MCF 10A (cell line): ENCODE data around the gene CLDN5. TPM values are rescaled to one million over a fixed set of nuclear protein-coding genes. Genes with fewer than 3 reads are reported as not detected.

ENCODE experiments used
- Bru-seq: library from RNA; stranded (reverse); fragments of 400-500 nt; gene quantifications from one replicate; lab custom pipeline; 2021; lab: Mats Ljungman, UMichigan
- BruChase-seq, 2 experiments: library from RNA; stranded (reverse); fragments of 400-500 nt; gene quantifications; one replicate each; lab custom pipeline; 2021; lab: Mats Ljungman, UMichigan
- BruUV-seq: library from RNA; stranded (reverse); fragments of 400-500 nt; replicated peaks from 2 replicates; lab custom pipeline; 2021; lab: Mats Ljungman, UMichigan
- CTCF ChIA-PET: fragments of 300-600 bp; sonication (Branson Sonifier 250); formaldehyde crosslinking; extraction: SDS; loops from one replicate; lab custom pipeline; 2021; ENCODE audit warnings: antibody characterized with exemption, inconsistent platforms; lab: Yijun Ruan, JAX
- POLR2A ChIA-PET: fragments of 300-600, 350-650 bp; sonication (Branson Sonifier 250); formaldehyde crosslinking; extraction: SDS; loops from one replicate; lab custom pipeline; 2020; ENCODE audit warnings: antibody characterized with exemption, inconsistent platforms; lab: Yijun Ruan, JAX
- DNase-seq: peaks from one replicate; pipeline ENCODE4 v3.0.0-alpha.2; 2018; ENCODE audit not compliant: unreplicated experiment
- H3K27ac Mint-ChIP-seq: one replicate; pipeline ENCODE4 v1.8.0; 2022; ENCODE audit warnings: mild to moderate bottlenecking, low read depth, mixed read lengths; ENCODE audit not compliant: unreplicated experiment
- H3K27me3 Mint-ChIP-seq: one replicate; pipeline ENCODE4 v1.8.0; 2022; ENCODE audit warnings: mixed read lengths; ENCODE audit not compliant: insufficient read depth, unreplicated experiment
- H3K36me3 Mint-ChIP-seq: one replicate; pipeline ENCODE4 v1.8.0; 2022; ENCODE audit warnings: mild to moderate bottlenecking, moderate library complexity, mixed read lengths; ENCODE audit not compliant: insufficient read depth, unreplicated experiment
- H3K4me1 Mint-ChIP-seq: one replicate; pipeline ENCODE4 v1.8.0; 2022; ENCODE audit warnings: mixed read lengths; ENCODE audit not compliant: insufficient read depth, unreplicated experiment
- H3K4me3 Mint-ChIP-seq: one replicate; pipeline ENCODE4 v1.8.0; 2022; ENCODE audit warnings: mild to moderate bottlenecking, moderate library complexity, mixed read lengths; ENCODE audit not compliant: unreplicated experiment
- H3K9me3 Mint-ChIP-seq: one replicate; pipeline ENCODE4 v1.8.0; 2022; ENCODE audit warnings: mixed read lengths; ENCODE audit not compliant: unreplicated experiment
- intact Hi-C: fragments of 100-400 bp; cut with micrococcal nuclease; formaldehyde crosslinking; loops from 2 replicates; pipeline ENCODE4 v1.14.1; 2022
- long read RNA-seq: library from polyadenylated mRNA; stranded (forward); transcript quantifications from one replicate; pipeline ENCODE4 v2.0.0, GENCODE V29; 2022
- total RNA-seq: library from RNA; stranded (reverse); gene quantifications from 2 replicates; pipeline ENCODE4 v1.2.3, GENCODE V29; 2022
- TF ChIP-seq, protein P1 (sequence below): fragments of 200-600 bp; IDR thresholded peaks from one replicate; pipeline ENCODE4 v1.8.0; 2022; ENCODE audit warnings: antibody characterized with exemption, mild to moderate bottlenecking; ENCODE audit not compliant: unreplicated experiment

Gene CLDN5, protein sequence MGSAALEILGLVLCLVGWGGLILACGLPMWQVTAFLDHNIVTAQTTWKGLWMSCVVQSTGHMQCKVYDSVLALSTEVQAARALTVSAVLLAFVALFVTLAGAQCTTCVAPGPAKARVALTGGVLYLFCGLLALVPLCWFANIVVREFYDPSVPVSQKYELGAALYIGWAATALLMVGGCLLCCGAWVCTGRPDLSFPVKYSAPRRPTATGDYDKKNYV
- total RNA-seq (not detected in 2 replicates), Bru-seq, nascent RNA (not detected), BruChase-seq, experiment 1, labeled RNA remaining after a 6-hour chase (not detected), BruChase-seq, experiment 2, labeled RNA remaining after a 2-hour chase (not detected)
- long read RNA-seq = 0 reads

DNA sequence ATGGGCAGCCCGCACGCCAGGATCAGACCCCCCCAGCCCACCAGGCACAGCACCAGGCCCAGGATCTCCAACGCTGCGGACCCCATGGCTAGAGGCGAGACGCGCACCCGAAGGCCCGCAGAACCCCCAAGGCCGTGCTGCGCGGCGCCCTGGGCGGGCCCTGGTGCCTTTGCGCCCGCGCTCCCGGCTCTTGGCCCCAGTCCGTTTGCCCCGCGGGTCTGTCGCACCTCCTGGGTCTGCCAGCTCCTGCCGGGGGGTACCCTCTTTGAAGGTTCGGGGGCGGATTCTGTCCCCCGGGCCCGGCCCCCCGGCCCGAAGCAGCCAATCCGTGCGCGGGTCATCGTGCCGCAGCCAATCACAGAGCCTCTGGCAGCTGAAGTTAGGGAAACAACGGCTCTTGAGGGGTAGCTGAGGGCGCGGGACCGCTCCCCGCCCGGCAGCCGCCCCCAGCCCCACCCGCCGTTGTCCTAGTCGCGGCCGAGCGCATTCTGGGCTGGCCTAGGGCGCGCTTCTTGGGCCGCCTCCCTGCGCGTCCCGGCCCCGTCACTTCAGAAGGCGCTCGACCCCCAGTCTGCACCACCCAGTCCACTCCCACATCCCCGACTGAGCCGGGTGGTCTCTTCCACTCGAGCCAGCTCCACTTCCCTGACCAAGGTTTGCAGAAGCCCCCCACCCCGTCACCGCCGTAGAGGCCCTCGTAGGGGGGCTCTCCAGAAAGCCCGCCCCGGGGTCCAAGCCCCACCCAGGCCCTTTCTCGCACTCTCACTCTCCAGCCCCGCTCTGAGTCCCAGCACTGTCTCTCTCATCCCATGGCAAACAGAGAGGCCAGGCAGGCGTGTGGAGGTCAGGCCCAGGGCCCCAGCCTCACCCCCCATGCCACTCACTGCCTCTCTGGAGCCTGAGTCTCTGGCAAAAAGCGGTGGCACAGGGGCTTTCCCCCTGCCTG lies at the start of gene CLDN5:
CLDN5 (minus strand) TSS at position 241 of the 946 bp plus-strand sequence; CDS start at position 86, 155 bp downstream.
- ChIA-PET CTCF (no interaction called here), POLR2A (no interaction called here)
- H3K4me3 Mint-ChIP-seq = no peak within 1 kb of the TSS
- peaks cover 4% of the 10 kb centered on the region for H3K36me3 Mint-ChIP-seq
- H3K9me3 Mint-ChIP-seq = no peaks in the 10 kb centered on the region
- H3K4me1 Mint-ChIP-seq = no peaks in the 10 kb centered on the region
- H3K27ac Mint-ChIP-seq = no peak within 1 kb of the TSS
- intact Hi-C loops = no loop called here
- no peaks in the 10 kb centered on the region for H3K27me3 Mint-ChIP-seq
- no TSS peak for BruUV-seq
- DNase-seq = no peak
- TF ChIP-seq, protein P1, sequence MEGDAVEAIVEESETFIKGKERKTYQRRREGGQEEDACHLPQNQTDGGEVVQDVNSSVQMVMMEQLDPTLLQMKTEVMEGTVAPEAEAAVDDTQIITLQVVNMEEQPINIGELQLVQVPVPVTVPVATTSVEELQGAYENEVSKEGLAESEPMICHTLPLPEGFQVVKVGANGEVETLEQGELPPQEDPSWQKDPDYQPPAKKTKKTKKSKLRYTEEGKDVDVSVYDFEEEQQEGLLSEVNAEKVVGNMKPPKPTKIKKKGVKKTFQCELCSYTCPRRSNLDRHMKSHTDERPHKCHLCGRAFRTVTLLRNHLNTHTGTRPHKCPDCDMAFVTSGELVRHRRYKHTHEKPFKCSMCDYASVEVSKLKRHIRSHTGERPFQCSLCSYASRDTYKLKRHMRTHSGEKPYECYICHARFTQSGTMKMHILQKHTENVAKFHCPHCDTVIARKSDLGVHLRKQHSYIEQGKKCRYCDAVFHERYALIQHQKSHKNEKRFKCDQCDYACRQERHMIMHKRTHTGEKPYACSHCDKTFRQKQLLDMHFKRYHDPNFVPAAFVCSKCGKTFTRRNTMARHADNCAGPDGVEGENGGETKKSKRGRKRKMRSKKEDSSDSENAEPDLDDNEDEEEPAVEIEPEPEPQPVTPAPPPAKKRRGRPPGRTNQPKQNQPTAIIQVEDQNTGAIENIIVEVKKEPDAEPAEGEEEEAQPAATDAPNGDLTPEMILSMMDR = no peak

DNA sequence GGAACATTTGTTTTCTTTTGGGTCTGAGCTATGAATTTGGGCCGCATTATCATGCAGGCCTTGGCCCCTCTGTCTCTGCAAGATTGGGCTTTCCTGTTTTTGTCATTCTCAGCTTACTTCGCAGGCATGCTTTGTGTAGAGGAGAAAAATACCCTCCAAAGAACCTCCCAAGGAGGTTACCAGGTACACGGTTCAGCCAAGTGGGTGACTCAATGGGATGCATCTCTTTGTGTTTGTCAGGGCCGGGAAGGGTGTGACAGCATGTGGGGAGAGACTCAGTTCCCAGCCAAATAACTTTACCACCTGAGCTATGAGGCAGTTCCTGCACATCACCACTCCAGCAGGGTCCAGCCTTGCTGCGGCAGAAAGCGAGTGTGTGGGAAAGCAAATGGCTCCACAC lies 47.8 kb upstream of the CLDN5 start:
- peaks cover 7% of the 10 kb centered on the region for H3K9me3 Mint-ChIP-seq
- H3K4me3 Mint-ChIP-seq = no peak overlapping the region
- intact Hi-C loops = no loop called here
- no peak overlapping the region for H3K27ac Mint-ChIP-seq
- TF ChIP-seq, protein P1 = no peak
- ChIA-PET POLR2A (interaction anchor here (0.7 kb wide), 1 partner anchor 450 kb away, joined by 3 read pairs; no protein-coding TSS in a partner anchor), CTCF (interaction anchor here (0.9 kb wide), 1 partner anchor 58 kb away, joined by 4 read pairs; no protein-coding TSS in a partner anchor)
- DNase-seq = peak; percentile 54
- H3K27me3 Mint-ChIP-seq = no peaks in the 10 kb centered on the region
- peaks cover 41% of the 10 kb centered on the region for H3K4me1 Mint-ChIP-seq
- BruUV-seq = no TSS peak
- no peaks in the 10 kb centered on the region for H3K36me3 Mint-ChIP-seq

DNA sequence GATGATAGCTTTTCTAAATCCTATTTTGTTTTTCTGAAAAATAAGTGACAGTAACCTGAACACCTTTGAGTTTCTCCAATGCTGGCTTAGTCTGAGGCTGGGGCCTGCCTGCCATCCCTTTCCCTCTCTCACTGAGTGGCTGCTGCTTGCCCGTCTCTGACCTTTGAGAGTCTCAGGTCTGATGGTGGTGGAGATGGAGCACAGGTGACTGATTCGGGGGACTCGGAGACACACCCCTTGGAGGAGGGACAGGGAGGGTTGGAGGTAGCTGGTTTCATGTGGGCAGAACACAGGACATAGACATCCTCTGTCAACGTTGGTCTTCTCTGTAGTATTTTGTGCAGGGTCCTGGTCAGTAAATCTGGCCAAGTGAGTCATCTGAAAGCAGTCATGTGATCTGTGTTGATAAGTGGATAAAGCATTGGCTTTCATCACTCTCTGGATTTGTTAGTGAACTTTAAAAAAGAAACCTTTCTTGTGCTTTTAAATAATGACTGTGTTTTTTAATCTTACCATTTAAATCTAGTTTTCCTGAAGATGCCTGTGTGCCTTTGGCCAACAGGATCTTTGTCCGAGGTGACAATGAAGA lies 47.1 kb upstream of the CLDN5 start:
- Mint-ChIP-seq H3K27me3 (no peaks in the 10 kb centered on the region), H3K27ac (no peak overlapping the region), H3K4me3 (no peak overlapping the region), H3K9me3 (peaks cover 7% of the 10 kb centered on the region), H3K36me3 (no peaks in the 10 kb centered on the region), H3K4me1 (peaks cover 36% of the 10 kb centered on the region)
- no TSS peak for BruUV-seq
- TF ChIP-seq, protein P1 = no peak
- ChIA-PET POLR2A (interaction anchor here (0.7 to 1.2 kb wide), 2 partner anchors 13 to 451 kb away, joined by 3 read pairs; no protein-coding TSS in a partner anchor), CTCF (interaction anchor here (0.6 to 0.9 kb wide), 2 partner anchors 59 to 159 kb away, joined by 3 to 4 read pairs; no protein-coding TSS in a partner anchor)
- DNase-seq = no peak
- intact Hi-C loops = no loop called here
